OCI-LY3 (cell line): ENCODE data around the gene SRF.

ENCODE experiments used
- CTCF ChIP-seq: fragments of 200-600, 300-600 bp; sonication (generic); IDR thresholded peaks from 2 replicates; pipeline ENCODE4 v1.5.1; 2014; ENCODE audit warnings: antibody characterized with exemption, low read length, low read depth
- EZH2phosphoT487 ChIP-seq: fragments of 200-600 bp; shearing (Covaris generic); IDR thresholded peaks from 2 replicates; pipeline ENCODE4 v1.6.1; 2018; ENCODE audit warnings: antibody characterized with exemption, mixed run types, low read depth

DNA sequence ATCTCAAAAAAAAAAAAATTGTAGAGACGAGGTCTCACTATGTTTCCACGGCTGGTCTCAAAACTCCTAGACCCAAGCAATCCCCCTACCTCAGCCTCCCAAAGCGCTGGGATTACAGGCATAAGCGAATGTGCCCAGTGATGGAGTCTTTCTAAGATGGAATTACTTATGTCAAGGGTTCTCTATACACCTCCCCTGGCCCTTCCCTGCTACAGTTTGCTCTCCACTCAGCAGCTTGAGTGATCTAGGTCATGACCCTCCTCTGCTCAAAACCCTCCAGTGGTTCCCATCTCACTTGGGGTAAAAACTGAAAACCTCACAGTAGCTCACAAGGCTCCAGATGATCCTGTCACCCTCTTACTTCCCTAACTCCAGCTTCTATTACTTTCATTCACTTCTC is 60.0 kb downstream of the SRF start:
- TF ChIP-seq CTCF, result no peak
- TF ChIP-seq EZH2phosphoT487, result no peak
